HEK293T (cell line): ENCODE measurements around the gene SUSD4.

Source experiments
- ARNT ChIP-seq: fragments of 450-650 bp; IDR thresholded peaks from 2 replicates; pipeline ENCODE4 v1.6.1; 2017; ENCODE audit warnings: mild to moderate bottlenecking
- BHLHE40 ChIP-seq: fragments of 450-650 bp; IDR thresholded peaks from 2 replicates; pipeline ENCODE4 v1.6.1; 2016; ENCODE audit warnings: mild to moderate bottlenecking, moderate library complexity, borderline replicate concordance
- CTBP1 ChIP-seq: fragments of 450-650 bp; IDR thresholded peaks from 2 replicates; pipeline ENCODE4 v1.6.1; 2016; ENCODE audit warnings: borderline replicate concordance
- ELF4 ChIP-seq: fragments of 450-650 bp; IDR thresholded peaks from 2 replicates; pipeline ENCODE4 v1.6.1; 2017; ENCODE audit warnings: antibody characterized with exemption
- FOXA1 ChIP-seq: fragments of 450-650 bp; IDR thresholded peaks from 2 replicates; pipeline ENCODE4 v1.6.1; 2016; ENCODE audit warnings: mild to moderate bottlenecking
- FOXM1 ChIP-seq: fragments of 450-650 bp; IDR thresholded peaks from 2 replicates; pipeline ENCODE4 v1.6.1; 2017; ENCODE audit warnings: mild to moderate bottlenecking, borderline replicate concordance
- HDGF ChIP-seq: fragments of 450-650 bp; IDR thresholded peaks from 2 replicates; pipeline ENCODE4 v1.6.1; 2017; ENCODE audit warnings: antibody characterized with exemption, borderline replicate concordance
- L3MBTL2 ChIP-seq: fragments of 450-650 bp; conservative IDR thresholded peaks from 2 replicates; pipeline ENCODE4 v1.6.1; 2016; ENCODE audit warnings: mild to moderate bottlenecking
- NFRKB ChIP-seq: fragments of 450-650 bp; IDR thresholded peaks from 2 replicates; pipeline ENCODE4 v1.6.1; 2016; ENCODE audit warnings: mild to moderate bottlenecking, moderate library complexity
- SUZ12 ChIP-seq: fragments of 450-650 bp; IDR thresholded peaks from 2 replicates; pipeline ENCODE4 v1.6.1; 2016; ENCODE audit warnings: mild to moderate bottlenecking
- ZNF384 ChIP-seq: fragments of 450-650 bp; IDR thresholded peaks from 2 replicates; pipeline ENCODE4 v1.6.1; 2016

GRCh38 chr1:223225061-223225460 is 138.9 kb downstream of the SUSD4 start:
- no peak for TF ChIP-seq BHLHE40
- no peak for TF ChIP-seq NFRKB
- no peak for TF ChIP-seq CTBP1
- TF ChIP-seq ZNF384: no peak
- TF ChIP-seq HDGF: no peak
- TF ChIP-seq SUZ12: no peak
- no peak for TF ChIP-seq ELF4
- no peak for TF ChIP-seq FOXA1
- no peak for TF ChIP-seq ARNT
- no peak for TF ChIP-seq FOXM1
- TF ChIP-seq L3MBTL2: no peak
